Tibial nerve (tissue), 4 donors: ENCODE measurements around the gene GSTM3. TPM values are rescaled to one million over a fixed set of nuclear protein-coding genes. Genes with fewer than 3 reads are reported as not detected.
"Not testable (repeated sequence)": the region's sequence is repeated elsewhere in the genome, so short reads cannot be mapped to it uniquely, and the experiment has no call there.

Experiments used
- DNase-seq, 2 donors: peaks; one replicate each; pipeline ENCODE4 v3.0.0-alpha.2; 2019; ENCODE audit warnings: low spot score in 2 of 2
- H3K27ac ChIP-seq, 4 donors: fragments of 200-600 bp; sonication (generic) in 3 of 4; one replicate each; pipeline ENCODE4 v1.5.1; 2017 to 2019; ENCODE audit warnings: mild to moderate bottlenecking in 1 of 4
- H3K27me3 ChIP-seq, 2 donors: fragments of 200-600 bp; sonication (generic) in 1 of 2; one replicate each; pipeline versions ENCODE4 v1.5.1 to v1.6.0; 2017 to 2019
- H3K36me3 ChIP-seq, 3 donors: fragments of 200-600 bp; sonication (generic); one replicate each; pipeline ENCODE4 v1.5.1; 2018 to 2019
- H3K4me1 ChIP-seq, 4 donors: fragments of 200-600 bp; sonication (generic) in 3 of 4; one replicate each; pipeline ENCODE4 v1.5.1; 2017 to 2019
- H3K4me3 ChIP-seq, 4 donors: fragments of 200-600 bp; sonication (generic) in 3 of 4; one replicate each; pipeline ENCODE4 v1.5.1; 2017 to 2019; ENCODE audit warnings: mild to moderate bottlenecking in 1 of 4, moderate library complexity in 1 of 4
- H3K9me3 ChIP-seq, 4 donors: fragments of 200-600 bp; sonication (generic) in 3 of 4; one replicate each; pipeline ENCODE4 v1.5.1; 2017 to 2019
- CTCF ChIP-seq, 5 experiments: fragments of 200-600 bp in 3 of 5; fragments of 450-650 bp in 2 of 5; sonication (generic) in 3 of 5; IDR thresholded peaks; one replicate each; pipeline ENCODE4 v1.5.1; 2016 to 2019; ENCODE audit warnings: antibody characterized with exemption in 5 of 5, mild to moderate bottlenecking in 3 of 5, moderate library complexity in 2 of 5
- EP300 ChIP-seq, 2 donors: sonication (generic); formaldehyde crosslinking; IDR thresholded peaks; one replicate each; pipeline ENCODE4 v1.6.1; 2017; ENCODE audit warnings: antibody characterized with exemption in 2 of 2, mild to moderate bottlenecking in 1 of 2
- POLR2A ChIP-seq, 2 donors: fragments of 450-650 bp; IDR thresholded peaks; one replicate each; pipeline ENCODE4 v1.6.1; 2017; ENCODE audit warnings: antibody characterized with exemption in 2 of 2, mild to moderate bottlenecking in 2 of 2, moderate library complexity in 2 of 2
- WGBS, 2 donors: methylation state at CpG; one replicate each; pipeline ENCODE4 v1.1.5; 2018; 5-methylcytosine and 5-hydroxymethylcytosine counted together
- total RNA-seq, 4 donors: library from RNA; depleted of rRNA; stranded (reverse); fragments of >200 nt; gene quantifications; one replicate each; pipeline ENCODE4 v1.1.0, GENCODE V29; 2016

GSTM3 gene
- total RNA-seq, 4 donors from 2014 or later = 37.2 to 134 (median 79.7) TPM

- Histone ChIP-seq H3K27me3 (no peaks in the 10 kb centered on the region), H3K36me3 (no peaks in the 10 kb centered on the region), H3K9me3 (no peaks in the 10 kb centered on the region), H3K4me3 (no peak overlapping the region), H3K4me1 (no peaks in the 10 kb centered on the region), H3K27ac (peak overlapping the region in 1 of 4 donors; percentile 17)
- DNase-seq = no peak
- 47% methylated on average over 6 of the region's 6 CpGs; no CpG with 5 or more reads in 1 of the 2 donors for WGBS, 2 donors
- TF ChIP-seq POLR2A (IDR thresholded peaks at IDR 0.05) = no peak
- TF ChIP-seq CTCF (IDR thresholded peaks at IDR 0.05) = no peak
- no peak for TF ChIP-seq EP300 (IDR thresholded peaks at IDR 0.05)
Measured at GRCh38 chr1:109691759-109692158, 49.1 kb downstream of the GSTM3 start.

GRCh38 chr1:109689844-109690405 is 50.9 kb downstream of the GSTM3 start:
- WGBS, 2 donors = 79% methylated on average over 6 of the region's 6 CpGs; no CpG with 5 or more reads in 1 of the 2 donors
- Histone ChIP-seq H3K4me1 (no peaks in the 10 kb centered on the region), H3K36me3 (no peaks in the 10 kb centered on the region), H3K27me3 (no peaks in the 10 kb centered on the region), H3K27ac (no peak overlapping the region), H3K9me3 (no peaks in the 10 kb centered on the region), H3K4me3 (no peak overlapping the region)
- TF ChIP-seq POLR2A (IDR thresholded peaks at IDR 0.05) (no peak), CTCF (IDR thresholded peaks at IDR 0.05) (no peak), EP300 (IDR thresholded peaks at IDR 0.05) (no peak)
- no peak for DNase-seq

- H3K27me3 ChIP-seq = no peaks in the 10 kb centered on the region
- no peak for DNase-seq
- H3K36me3 ChIP-seq = no peaks in the 10 kb centered on the region
- peak within 1 kb of the TSS in 1 of 4 donors; percentile 39 for H3K4me3 ChIP-seq
- no peaks in the 10 kb centered on the region for H3K9me3 ChIP-seq
- TF ChIP-seq POLR2A (IDR thresholded peaks at IDR 0.05) (peak in 1 of 2 donors; percentile 34), CTCF (IDR thresholded peaks at IDR 0.05) (peak in 2 of 5 experiments; percentile 42 to 47), EP300 (IDR thresholded peaks at IDR 0.05) (no peak)
- peak within 1 kb of the TSS in 1 of 4 donors; percentile 88 for H3K27ac ChIP-seq
- no peaks in the 10 kb centered on the region for H3K4me1 ChIP-seq
- WGBS, 2 donors = 2% methylated on average over 11 of the region's 46 CpGs; no CpG with 5 or more reads in 1 of the 2 donors
Measured at GRCh38 chr1:109687641-109688499, 53.0 kb downstream of the GSTM3 start, which contains the start of gene GSTM1. GSTM1 (plus strand) TSS chr1:109687817; CDS start chr1:109687874, 57 bp downstream.

- not testable (repeated sequence) for H3K4me3 ChIP-seq, H3K36me3 ChIP-seq, H3K9me3 ChIP-seq, H3K4me1 ChIP-seq, DNase-seq, H3K27me3 ChIP-seq
- peak overlapping the region in 1 of 4 donors; percentile 88 for H3K27ac ChIP-seq
- no CpG with 5 or more reads among the region's 11 CpGs for WGBS, 2 donors
Measured at GRCh38 chr1:109687109-109687508, 53.7 kb downstream of the GSTM3 start.

- not testable (repeated sequence) for H3K27me3 ChIP-seq, H3K9me3 ChIP-seq, H3K36me3 ChIP-seq, H3K4me3 ChIP-seq, H3K4me1 ChIP-seq, DNase-seq, H3K27ac ChIP-seq
- WGBS, 2 donors = 93% methylated on average over 3 of the region's 4 CpGs; no CpG with 5 or more reads in 1 of the 2 donors
Measured at GRCh38 chr1:109685890-109686289, 54.9 kb downstream of the GSTM3 start.

GRCh38 chr1:109685399-109685798 is 55.4 kb downstream of the GSTM3 start:
- DNase-seq, H3K4me3 ChIP-seq, H3K27ac ChIP-seq, H3K27me3 ChIP-seq, H3K9me3 ChIP-seq, H3K4me1 ChIP-seq, H3K36me3 ChIP-seq: not testable (repeated sequence)
- 100% methylated on average over 1 of the region's 1 CpG; no CpG with 5 or more reads in 1 of the 2 donors for WGBS, 2 donors

- not testable (repeated sequence) for H3K27ac ChIP-seq, DNase-seq, H3K9me3 ChIP-seq, H3K4me1 ChIP-seq, H3K4me3 ChIP-seq, H3K36me3 ChIP-seq, H3K27me3 ChIP-seq
- 92% methylated on average over 6 of the region's 6 CpGs; no CpG with 5 or more reads in 1 of the 2 donors for WGBS, 2 donors
Measured at GRCh38 chr1:109684777-109685176, 56.1 kb downstream of the GSTM3 start.
